ENCODE measurements around the gene LRRC36. TPM values are rescaled to one million over a fixed set of nuclear protein-coding genes. Genes with fewer than 3 reads are reported as not detected.

LRRC36 gene
- total and polyA plus RNA-seq, 10 of the 15 experiments (the other 5 are each of a cell fraction or from before 2014, with no cell fraction given): 0.45 to 2.0 (median 0.75) TPM; not detected in 1

DNA sequence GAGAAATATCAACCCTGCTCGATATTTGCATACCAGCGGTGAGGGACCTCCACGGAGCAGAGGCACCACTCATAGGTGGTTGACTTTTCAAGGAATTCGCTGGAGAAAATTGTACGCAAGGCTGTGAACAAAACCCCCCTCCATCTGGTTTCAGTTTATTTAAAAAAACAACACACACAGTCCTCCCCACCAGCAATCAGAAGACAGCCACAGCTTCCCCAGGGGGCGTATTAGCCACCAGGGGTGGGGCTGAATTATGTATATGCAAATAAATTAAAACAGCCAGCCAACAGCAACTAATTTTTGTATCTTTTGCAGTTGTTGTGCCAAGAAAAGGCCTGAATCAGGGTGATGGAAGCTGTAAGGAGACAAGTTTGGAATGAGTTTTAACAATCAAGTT lies 98.4 kb downstream of the LRRC36 start:
- FAIRE-seq: no peak
- in situ Hi-C loops (cut with MboI) (no loop called here), intact Hi-C loops (cut with micrococcal nuclease; ENCODE audit: unreplicated experiment) (no loop called here)
- no peaks in the 10 kb centered on the region for H3K36me3 ChIP-seq (ENCODE audit: control insufficient read depth in 2 of 2, insufficient read depth in 2 of 2, low read length in 1 of 2)
- H3K4me2 ChIP-seq (ENCODE audit: control insufficient read depth, insufficient read depth): no peak overlapping the region
- 24% methylated on average over 6 of the region's 6 CpGs for WGBS (ENCODE audit: insufficient coverage, insufficient replicate concordance, low lambda C conversion rate, missing lambda C conversion rate)
- TF ChIP-seq, protein P1, sequence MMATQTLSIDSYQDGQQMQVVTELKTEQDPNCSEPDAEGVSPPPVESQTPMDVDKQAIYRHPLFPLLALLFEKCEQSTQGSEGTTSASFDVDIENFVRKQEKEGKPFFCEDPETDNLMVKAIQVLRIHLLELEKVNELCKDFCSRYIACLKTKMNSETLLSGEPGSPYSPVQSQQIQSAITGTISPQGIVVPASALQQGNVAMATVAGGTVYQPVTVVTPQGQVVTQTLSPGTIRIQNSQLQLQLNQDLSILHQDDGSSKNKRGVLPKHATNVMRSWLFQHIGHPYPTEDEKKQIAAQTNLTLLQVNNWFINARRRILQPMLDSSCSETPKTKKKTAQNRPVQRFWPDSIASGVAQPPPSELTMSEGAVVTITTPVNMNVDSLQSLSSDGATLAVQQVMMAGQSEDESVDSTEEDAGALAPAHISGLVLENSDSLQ (IDR thresholded peaks at IDR 0.05): no peak
- TF ChIP-seq, protein P2, sequence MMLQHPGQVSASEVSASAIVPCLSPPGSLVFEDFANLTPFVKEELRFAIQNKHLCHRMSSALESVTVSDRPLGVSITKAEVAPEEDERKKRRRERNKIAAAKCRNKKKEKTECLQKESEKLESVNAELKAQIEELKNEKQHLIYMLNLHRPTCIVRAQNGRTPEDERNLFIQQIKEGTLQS (IDR thresholded peaks at IDR 0.05; ENCODE audit: borderline replicate concordance, extremely low read depth, low read depth, low read length): no peak
- TF ChIP-seq FOXK2 (IDR thresholded peaks at IDR 0.05): no peak
- TF ChIP-seq, protein P3, sequence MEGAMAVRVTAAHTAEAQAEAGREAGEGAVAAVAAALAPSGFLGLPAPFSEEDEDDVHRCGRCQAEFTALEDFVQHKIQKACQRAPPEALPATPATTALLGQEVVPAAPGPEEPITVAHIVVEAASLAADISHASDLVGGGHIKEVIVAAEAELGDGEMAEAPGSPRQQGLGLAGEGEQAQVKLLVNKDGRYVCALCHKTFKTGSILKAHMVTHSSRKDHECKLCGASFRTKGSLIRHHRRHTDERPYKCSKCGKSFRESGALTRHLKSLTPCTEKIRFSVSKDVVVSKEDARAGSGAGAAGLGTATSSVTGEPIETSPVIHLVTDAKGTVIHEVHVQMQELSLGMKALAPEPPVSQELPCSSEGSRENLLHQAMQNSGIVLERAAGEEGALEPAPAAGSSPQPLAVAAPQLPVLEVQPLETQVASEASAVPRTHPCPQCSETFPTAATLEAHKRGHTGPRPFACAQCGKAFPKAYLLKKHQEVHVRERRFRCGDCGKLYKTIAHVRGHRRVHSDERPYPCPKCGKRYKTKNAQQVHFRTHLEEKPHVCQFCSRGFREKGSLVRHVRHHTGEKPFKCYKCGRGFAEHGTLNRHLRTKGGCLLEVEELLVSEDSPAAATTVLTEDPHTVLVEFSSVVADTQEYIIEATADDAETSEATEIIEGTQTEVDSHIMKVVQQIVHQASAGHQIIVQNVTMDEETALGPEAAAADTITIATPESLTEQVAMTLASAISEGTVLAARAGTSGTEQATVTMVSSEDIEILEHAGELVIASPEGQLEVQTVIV (IDR thresholded peaks at IDR 0.05; ENCODE audit: borderline replicate concordance, partially characterized antibody): no peak
- no peak for TF ChIP-seq BHLHE40 (IDR thresholded peaks at IDR 0.05; ENCODE audit: borderline replicate concordance in 1 of 2, low read depth in 2 of 2, low read length in 1 of 2)
- no peak for TF ChIP-seq BMI1 (IDR thresholded peaks at IDR 0.05; ENCODE audit: borderline replicate concordance)
- TF ChIP-seq, protein P4, sequence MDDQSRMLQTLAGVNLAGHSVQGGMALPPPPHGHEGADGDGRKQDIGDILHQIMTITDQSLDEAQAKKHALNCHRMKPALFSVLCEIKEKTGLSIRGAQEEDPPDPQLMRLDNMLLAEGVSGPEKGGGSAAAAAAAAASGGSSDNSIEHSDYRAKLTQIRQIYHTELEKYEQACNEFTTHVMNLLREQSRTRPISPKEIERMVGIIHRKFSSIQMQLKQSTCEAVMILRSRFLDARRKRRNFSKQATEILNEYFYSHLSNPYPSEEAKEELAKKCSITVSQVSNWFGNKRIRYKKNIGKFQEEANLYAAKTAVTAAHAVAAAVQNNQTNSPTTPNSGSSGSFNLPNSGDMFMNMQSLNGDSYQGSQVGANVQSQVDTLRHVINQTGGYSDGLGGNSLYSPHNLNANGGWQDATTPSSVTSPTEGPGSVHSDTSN (IDR thresholded peaks at IDR 0.05; ENCODE audit: insufficient replicate concordance, low read depth, low read length): no peak
- TF ChIP-seq, protein P5, sequence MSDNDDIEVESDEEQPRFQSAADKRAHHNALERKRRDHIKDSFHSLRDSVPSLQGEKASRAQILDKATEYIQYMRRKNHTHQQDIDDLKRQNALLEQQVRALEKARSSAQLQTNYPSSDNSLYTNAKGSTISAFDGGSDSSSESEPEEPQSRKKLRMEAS (IDR thresholded peaks at IDR 0.05; ENCODE audit: low read depth, low read length): no peak
- no peak for TF ChIP-seq FOS (IDR thresholded peaks at IDR 0.05; ENCODE audit: borderline replicate concordance, extremely low read depth, insufficient read length)
- TF ChIP-seq POLR2A (IDR thresholded peaks at IDR 0.05; ENCODE audit: low read depth, low read length): no peak
- TF ChIP-seq HDGF (IDR thresholded peaks at IDR 0.05): no peak
- TF ChIP-seq ETV6 (conservative IDR thresholded peaks at IDR 0.05 in 1 of 2, IDR thresholded peaks at IDR 0.05 in 1 of 2; ENCODE audit: borderline replicate concordance in 1 of 2, low read depth in 1 of 2): no peak
- TF ChIP-seq ZNF207 (IDR thresholded peaks at IDR 0.05; ENCODE audit: borderline replicate concordance): no peak
- TF ChIP-seq ZSCAN29 (IDR thresholded peaks at IDR 0.05): no peak
- no peak for TF ChIP-seq RAD51 (IDR thresholded peaks at IDR 0.05)
- TF ChIP-seq CREB1 (IDR thresholded peaks at IDR 0.05; ENCODE audit: low read depth): no peak
- no peak for TF ChIP-seq YY1 (IDR thresholded peaks at IDR 0.05; ENCODE audit: low read depth, low read length)
- TF ChIP-seq SIX5 (IDR thresholded peaks at IDR 0.05; ENCODE audit: low read depth, low read length, severe bottlenecking): no peak
- TF ChIP-seq EGR1 (IDR thresholded peaks at IDR 0.05; ENCODE audit: borderline replicate concordance in 1 of 2, low read depth in 2 of 2, low read length in 2 of 2): no peak
- H3K4me3 ChIP-seq: no peak overlapping the region
- ChIA-PET POLR2A (interaction anchor here (0.6 kb wide), 1 partner anchor 252 kb away, joined by 4 read pairs; no protein-coding TSS in a partner anchor), CTCF (interaction anchor here (1.1 to 5.6 kb wide), 4 partner anchors 20 to 78 kb away, joined by 3 to 84 read pairs (median 4); no protein-coding TSS in a partner anchor), RAD21 (ENCODE audit: unreplicated experiment) (interaction anchor here (1.0 to 1.2 kb wide), 2 partner anchors 26 to 164 kb away, joined by 3 read pairs; no protein-coding TSS in a partner anchor), SMC1A (ENCODE audit: uncharacterized antibody, unreplicated experiment) (interaction anchor here (1.2 kb wide), 1 partner anchor 43 kb away, joined by 3 read pairs; no protein-coding TSS in a partner anchor)
- ATAC-seq: no peak
- no peaks in the 10 kb centered on the region for H4K20me1 ChIP-seq (ENCODE audit: control insufficient read depth, insufficient read depth)
- no peaks in the 10 kb centered on the region for H3K4me1 ChIP-seq (ENCODE audit: control insufficient read depth, insufficient read depth, low read length)
- H2AFZ ChIP-seq (ENCODE audit: control insufficient read depth, low read depth, low read length): no peak overlapping the region
- peaks cover 11% of the 10 kb centered on the region in 2 experiments for H3K27me3 ChIP-seq (replicated peaks in 1 of 2; ENCODE audit: control insufficient read depth in 2 of 2, insufficient read depth in 2 of 2, low read length in 1 of 2)
- H3K9me3 ChIP-seq (replicated peaks; ENCODE audit: control insufficient read depth, insufficient read depth, low read length): no peaks in the 10 kb centered on the region
- H3K79me2 ChIP-seq (ENCODE audit: control insufficient read depth, insufficient read depth, low read length): no peaks in the 10 kb centered on the region
- no TSS peak for BruUV-seq (replicated peaks)
- no peak overlapping the region for H3K9ac ChIP-seq (ENCODE audit: control insufficient read depth, insufficient read depth, low read length)
- DNase-seq (ENCODE audit: low read depth, low spot score): no peak
- H3K27ac ChIP-seq (ENCODE audit: control insufficient read depth, insufficient read depth): no peak overlapping the region
